Upper lobe of right lung (tissue), 1 donor: ENCODE measurements around the gene TRABD2B. TPM values are rescaled to one million over a fixed set of nuclear protein-coding genes. Genes with fewer than 3 reads are reported as not detected.

Experiments used
- ATAC-seq: fragments of 200-7000 bp; cut with Tn5 transposase; one replicate; pipeline ENCODE4 v1.9.1; 2020; ENCODE audit warnings: mild to moderate bottlenecking, moderate library complexity
- DNase-seq: peaks from one replicate; pipeline ENCODE4 v3.0.0-alpha.2; 2020
- H3K27ac ChIP-seq: fragments of 200-600 bp; one replicate; pipeline ENCODE4 v1.8.0; 2022
- H3K27me3 ChIP-seq: fragments of 200-600 bp; one replicate; pipeline ENCODE4 v1.8.0; 2022; ENCODE audit warnings: mild to moderate bottlenecking
- H3K36me3 ChIP-seq: fragments of 200-600 bp; one replicate; pipeline ENCODE4 v1.8.0; 2022
- H3K4me1 ChIP-seq: fragments of 200-600 bp; one replicate; pipeline ENCODE4 v1.8.0; 2022
- H3K4me3 ChIP-seq: fragments of 200-600 bp; one replicate; pipeline ENCODE4 v1.8.0; 2022; ENCODE audit warnings: mild to moderate bottlenecking
- H3K9me3 ChIP-seq: fragments of 200-600 bp; one replicate; pipeline ENCODE4 v1.8.0; 2022
- intact Hi-C: fragments of 100-400 bp; cut with DNase I; formaldehyde crosslinking; loops from one replicate; pipeline ENCODE4 v1.11.0; 2022
- total RNA-seq: library from RNA; stranded (reverse); fragmentation: NEBNext Ultra II Directional; extraction: Animal tissue kit (Norgen Biotek cat#: 25700); gene quantifications from one replicate; pipeline ENCODE4 v1.2.1, GENCODE V29; 2021
- TF ChIP-seq, protein P1 (sequence below): fragments of 200-600 bp; IDR thresholded peaks from one replicate; pipeline ENCODE4 v1.8.0; 2022; ENCODE audit warnings: antibody characterized with exemption
- donor health status: DM: no; HTN: yes; CAD: no; lungs with severe emphysema.

Gene TRABD2B
- total RNA-seq, 1 donor from 2014 or later, result 1.2 TPM

DNA sequence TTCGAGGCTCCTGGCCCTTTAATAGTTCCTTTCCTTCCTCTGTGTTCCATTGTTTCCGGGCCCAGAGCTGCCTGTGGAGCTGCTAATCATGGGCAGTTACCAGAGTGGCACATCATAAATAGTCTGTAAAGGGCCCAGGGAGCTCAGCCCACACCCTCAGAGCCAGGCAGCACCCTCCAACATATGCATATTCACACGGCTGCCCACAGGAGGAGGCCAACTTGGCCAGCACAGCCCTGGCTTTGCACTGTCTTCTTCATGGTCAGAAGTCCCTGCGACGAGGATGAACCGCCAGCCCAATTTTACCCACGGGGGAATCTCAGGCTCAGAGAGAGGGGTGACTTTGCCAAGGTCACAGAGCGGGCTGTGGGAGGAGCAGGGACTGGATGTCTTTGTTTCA is 172.5 kb downstream of the TRABD2B start:
- intact Hi-C loops, result no loop called here
- Histone ChIP-seq H3K27me3 (no peaks in the 10 kb centered on the region), H3K4me3 (no peak overlapping the region), H3K9me3 (no peaks in the 10 kb centered on the region), H3K36me3 (no peaks in the 10 kb centered on the region), H3K27ac (no peak overlapping the region), H3K4me1 (no peaks in the 10 kb centered on the region)
- ATAC-seq, result no peak
- TF ChIP-seq, protein P1, sequence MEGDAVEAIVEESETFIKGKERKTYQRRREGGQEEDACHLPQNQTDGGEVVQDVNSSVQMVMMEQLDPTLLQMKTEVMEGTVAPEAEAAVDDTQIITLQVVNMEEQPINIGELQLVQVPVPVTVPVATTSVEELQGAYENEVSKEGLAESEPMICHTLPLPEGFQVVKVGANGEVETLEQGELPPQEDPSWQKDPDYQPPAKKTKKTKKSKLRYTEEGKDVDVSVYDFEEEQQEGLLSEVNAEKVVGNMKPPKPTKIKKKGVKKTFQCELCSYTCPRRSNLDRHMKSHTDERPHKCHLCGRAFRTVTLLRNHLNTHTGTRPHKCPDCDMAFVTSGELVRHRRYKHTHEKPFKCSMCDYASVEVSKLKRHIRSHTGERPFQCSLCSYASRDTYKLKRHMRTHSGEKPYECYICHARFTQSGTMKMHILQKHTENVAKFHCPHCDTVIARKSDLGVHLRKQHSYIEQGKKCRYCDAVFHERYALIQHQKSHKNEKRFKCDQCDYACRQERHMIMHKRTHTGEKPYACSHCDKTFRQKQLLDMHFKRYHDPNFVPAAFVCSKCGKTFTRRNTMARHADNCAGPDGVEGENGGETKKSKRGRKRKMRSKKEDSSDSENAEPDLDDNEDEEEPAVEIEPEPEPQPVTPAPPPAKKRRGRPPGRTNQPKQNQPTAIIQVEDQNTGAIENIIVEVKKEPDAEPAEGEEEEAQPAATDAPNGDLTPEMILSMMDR, result no peak
- DNase-seq, result no peak

DNA sequence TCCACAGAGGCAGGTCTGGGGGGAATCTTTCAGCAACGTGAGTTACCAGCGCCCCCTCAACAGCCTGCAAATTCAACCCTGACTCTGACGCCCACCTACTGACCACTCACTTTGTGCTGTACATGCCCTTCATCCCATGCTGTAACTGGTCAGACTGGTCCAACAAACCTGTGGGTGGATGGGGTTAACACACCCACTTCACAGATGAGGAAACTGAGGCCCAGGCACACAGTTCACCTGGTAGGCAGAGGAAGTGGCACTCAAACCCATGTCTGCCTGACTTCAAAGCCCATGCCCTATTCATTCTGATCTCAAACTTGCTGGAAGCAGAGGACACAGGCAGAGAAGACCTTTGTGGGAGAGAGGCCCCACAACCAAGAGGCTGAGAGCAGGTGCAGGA is 172.9 kb downstream of the TRABD2B start:
- DNase-seq, result no peak
- Histone ChIP-seq H3K4me3 (no peak overlapping the region), H3K27me3 (no peaks in the 10 kb centered on the region), H3K9me3 (no peaks in the 10 kb centered on the region), H3K27ac (no peak overlapping the region), H3K4me1 (no peaks in the 10 kb centered on the region), H3K36me3 (no peaks in the 10 kb centered on the region)
- TF ChIP-seq, protein P1, result no peak
- intact Hi-C loops, result no loop called here
- no peak for ATAC-seq

DNA sequence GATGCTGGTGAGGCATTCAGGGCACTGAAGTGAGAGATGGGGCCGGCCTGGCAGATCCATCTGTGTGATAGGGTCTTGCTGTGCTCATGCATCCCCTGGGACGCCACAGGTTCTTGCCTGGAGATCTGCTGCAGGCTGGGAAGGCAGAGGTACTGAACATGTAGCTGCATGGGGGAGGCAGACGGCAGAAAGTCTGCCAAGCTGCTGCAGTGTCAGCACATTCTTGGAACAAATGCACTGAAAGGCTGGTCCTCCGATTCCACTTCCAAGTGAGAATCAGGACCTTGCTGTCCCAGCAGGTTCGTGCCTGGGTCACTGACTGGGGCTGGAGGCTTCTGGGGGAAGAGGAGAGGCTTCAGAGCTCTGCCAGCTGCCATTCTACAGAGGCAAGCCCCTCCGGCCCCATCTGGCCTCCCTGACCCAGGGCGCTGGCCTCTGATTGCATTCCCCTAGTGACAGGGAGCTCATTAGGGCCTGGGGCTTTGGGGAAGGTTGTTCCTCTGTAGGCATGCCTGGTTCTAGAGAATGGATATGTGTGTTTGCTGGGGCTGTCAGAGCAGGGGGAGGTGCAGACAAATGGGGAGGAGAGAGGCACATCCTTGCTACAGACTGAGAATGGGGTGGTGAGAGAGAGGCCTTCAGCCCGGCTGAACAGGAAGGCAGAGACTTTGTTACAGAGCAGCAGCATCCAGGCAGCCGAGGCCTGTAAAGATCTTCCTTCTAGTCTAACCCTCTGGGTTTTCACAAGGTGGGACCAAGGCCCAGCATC is 174.0 kb downstream of the TRABD2B start:
- no peaks in the 10 kb centered on the region for H3K36me3 ChIP-seq
- intact Hi-C loops, result no loop called here
- ATAC-seq (no peak), DNase-seq (no peak)
- TF ChIP-seq, protein P1, result no peak
- H3K4me3 ChIP-seq, result no peak overlapping the region
- no peak overlapping the region for H3K27ac ChIP-seq
- H3K9me3 ChIP-seq, result no peaks in the 10 kb centered on the region
- no peaks in the 10 kb centered on the region for H3K4me1 ChIP-seq
- H3K27me3 ChIP-seq, result no peaks in the 10 kb centered on the region

DNA sequence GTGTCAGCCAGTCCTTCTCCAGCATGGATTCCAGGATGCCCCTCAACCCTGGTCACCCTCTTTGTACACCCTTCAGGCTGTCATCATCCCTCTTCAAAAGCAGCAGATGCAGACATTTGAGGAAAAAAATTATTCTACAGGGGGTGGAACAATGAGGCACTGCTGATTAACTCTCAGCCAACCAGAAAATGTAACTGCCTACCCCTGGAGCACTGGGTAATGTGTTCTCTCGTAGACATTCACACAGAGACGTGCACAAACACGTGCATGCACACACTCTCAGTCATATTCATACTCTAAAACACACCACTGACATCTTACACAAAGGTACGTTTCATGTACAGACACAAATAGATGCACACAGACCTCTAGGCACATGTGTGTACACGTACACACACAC is 175.4 kb downstream of the TRABD2B start:
- no peaks in the 10 kb centered on the region for H3K9me3 ChIP-seq
- TF ChIP-seq, protein P1, result no peak
- no peak overlapping the region for H3K4me3 ChIP-seq
- no peaks in the 10 kb centered on the region for H3K36me3 ChIP-seq
- DNase-seq (no peak), ATAC-seq (no peak)
- no peaks in the 10 kb centered on the region for H3K27me3 ChIP-seq
- no peaks in the 10 kb centered on the region for H3K4me1 ChIP-seq
- intact Hi-C loops, result no loop called here
- no peak overlapping the region for H3K27ac ChIP-seq

DNA sequence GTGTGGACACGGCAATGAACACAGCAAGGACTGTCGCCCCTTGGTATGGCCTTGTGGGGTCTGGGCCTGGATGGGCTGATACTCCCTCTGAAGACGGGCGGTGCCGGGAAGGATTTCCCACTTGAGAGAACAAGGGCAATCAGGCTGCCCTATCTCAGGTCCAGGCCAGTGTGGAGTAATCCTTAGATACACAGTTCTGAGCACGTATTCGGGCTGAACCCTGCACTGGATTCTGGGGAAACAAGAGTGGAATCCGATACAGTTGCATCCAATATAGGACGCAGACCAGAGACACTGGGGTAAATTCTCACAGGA is 177.7 kb downstream of the TRABD2B start:
- DNase-seq (no peak), ATAC-seq (no peak)
- H3K27ac ChIP-seq, result no peak overlapping the region
- H3K36me3 ChIP-seq, result no peaks in the 10 kb centered on the region
- H3K4me3 ChIP-seq, result no peak overlapping the region
- no peaks in the 10 kb centered on the region for H3K9me3 ChIP-seq
- intact Hi-C loops, result no loop called here
- TF ChIP-seq, protein P1, result no peak
- no peaks in the 10 kb centered on the region for H3K4me1 ChIP-seq
- H3K27me3 ChIP-seq, result no peaks in the 10 kb centered on the region
